Measurements from ENCODE around the gene PLCB4. TPM values are rescaled to one million over a fixed set of nuclear protein-coding genes. Genes with fewer than 3 reads are reported as not detected.
A peak's percentile ranks its signal among the peaks of the same experiment; 100 is the strongest.

PLCB4 gene
- total and polyA plus RNA-seq, 2 donors, result 11.5 to 32.1 TPM

GRCh38 chr20:9344083-9344920 lies 275.4 kb downstream of the PLCB4 start:
- no peaks in the 10 kb centered on the region for H3K36me3 ChIP-seq (ENCODE audit: insufficient read depth)
- DNase-seq (ENCODE audit: extremely low spot score), result peak; percentile 32
- no peak overlapping the region for H3K4me3 ChIP-seq (ENCODE audit: low read depth, low read length)
- H3K4me1 ChIP-seq (ENCODE audit: insufficient read depth), result peaks cover 2% of the 10 kb centered on the region
- 60% methylated on average over 11 of the region's 11 CpGs for WGBS
- H3K27ac ChIP-seq (ENCODE audit: low read depth), result peak overlapping the region; percentile 73

DNA sequence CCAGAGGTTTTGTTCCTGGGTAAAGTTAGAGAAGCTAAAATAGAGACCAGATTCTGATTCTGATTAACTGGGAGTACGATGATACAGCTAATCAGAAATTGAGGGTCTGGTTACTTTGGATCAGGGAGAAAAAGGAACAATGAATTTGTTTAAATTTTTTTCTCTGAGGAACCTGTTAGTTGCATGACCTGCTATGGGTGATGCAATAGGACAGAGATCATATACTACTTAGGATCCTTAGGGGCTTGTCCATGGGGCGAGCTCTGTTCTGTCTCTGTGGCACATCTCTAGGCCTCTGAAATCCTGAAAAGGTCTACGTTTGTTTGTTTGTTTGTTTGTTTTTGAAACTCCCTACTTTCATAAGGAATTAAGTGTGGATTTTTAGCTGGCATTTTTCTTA lies 279.4 kb downstream of the PLCB4 start:
- no peaks in the 10 kb centered on the region for H3K36me3 ChIP-seq (ENCODE audit: insufficient read depth)
- no peak for DNase-seq (ENCODE audit: extremely low spot score)
- 85% methylated on average over 3 of the region's 3 CpGs for WGBS
- H3K4me1 ChIP-seq (ENCODE audit: insufficient read depth), result peaks cover 2% of the 10 kb centered on the region
- no peak overlapping the region for H3K4me3 ChIP-seq (ENCODE audit: low read depth, low read length)
- no peak overlapping the region for H3K27ac ChIP-seq (ENCODE audit: low read depth)

- H3K36me3 ChIP-seq (ENCODE audit: insufficient read depth), result no peaks in the 10 kb centered on the region
- H3K27ac ChIP-seq (ENCODE audit: low read depth), result no peak overlapping the region
- H3K4me3 ChIP-seq (ENCODE audit: low read depth, low read length), result no peak overlapping the region
- DNase-seq (ENCODE audit: extremely low spot score), result no peak
- WGBS, result 94% methylated on average over 2 of the region's 2 CpGs
- H3K4me1 ChIP-seq (ENCODE audit: insufficient read depth), result peaks cover 2% of the 10 kb centered on the region
Measured at GRCh38 chr20:9348747-9349146, 279.9 kb downstream of the PLCB4 start.

- Histone ChIP-seq H3K4me1 (ENCODE audit: insufficient read depth) (peaks cover 2% of the 10 kb centered on the region), H3K4me3 (ENCODE audit: low read depth, low read length) (no peak overlapping the region), H3K36me3 (ENCODE audit: insufficient read depth) (no peaks in the 10 kb centered on the region), H3K27ac (ENCODE audit: low read depth) (no peak overlapping the region)
- WGBS, result 97% methylated on average over 4 of the region's 4 CpGs
- DNase-seq (ENCODE audit: extremely low spot score), result no peak
Measured at GRCh38 chr20:9349249-9349648, 280.4 kb downstream of the PLCB4 start.

GRCh38 chr20:9352739-9353138 lies 283.9 kb downstream of the PLCB4 start:
- Histone ChIP-seq H3K4me1 (ENCODE audit: insufficient read depth) (no peaks in the 10 kb centered on the region), H3K27ac (ENCODE audit: low read depth) (no peak overlapping the region), H3K4me3 (ENCODE audit: low read depth, low read length) (no peak overlapping the region), H3K36me3 (ENCODE audit: insufficient read depth) (no peaks in the 10 kb centered on the region)
- DNase-seq (ENCODE audit: extremely low spot score), result no peak

DNA sequence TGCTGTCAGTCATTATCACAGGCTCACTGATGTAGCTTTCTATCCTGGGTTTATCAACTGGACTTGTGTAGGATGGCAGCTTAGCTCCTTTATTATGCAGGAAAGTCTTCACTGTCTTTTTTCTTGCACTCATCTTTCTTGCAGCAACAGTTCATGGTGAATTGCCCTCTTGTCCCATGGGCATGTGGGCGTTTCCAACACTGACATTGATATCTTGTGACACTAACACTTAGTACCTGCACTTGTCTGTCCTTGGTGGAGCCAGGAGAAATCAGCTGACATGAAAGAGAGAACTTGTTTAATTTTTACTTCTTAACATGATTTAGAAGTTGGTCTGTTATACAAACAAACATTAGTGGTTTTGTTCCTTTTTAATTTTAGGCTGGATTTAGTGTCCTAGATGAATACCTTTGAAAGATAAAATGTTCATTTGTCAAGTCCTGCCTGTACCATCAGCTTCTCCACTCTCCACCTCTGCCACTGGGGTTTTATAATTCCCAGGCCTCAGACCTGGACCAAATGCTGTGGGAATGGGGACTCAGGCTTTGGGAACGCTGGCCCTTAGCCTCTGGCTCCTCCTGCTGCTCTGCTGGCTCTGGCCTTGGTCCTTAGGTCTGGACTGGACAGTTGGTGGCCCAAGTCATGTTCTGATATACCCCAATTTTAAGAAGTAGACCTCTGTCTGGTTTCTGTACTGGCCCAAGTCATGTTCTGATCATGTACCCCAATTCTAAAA lies 284.5 kb downstream of the PLCB4 start:
- no peak overlapping the region for H3K4me3 ChIP-seq (ENCODE audit: low read depth, low read length)
- no peak overlapping the region for H3K27ac ChIP-seq (ENCODE audit: low read depth)
- no peaks in the 10 kb centered on the region for H3K36me3 ChIP-seq (ENCODE audit: insufficient read depth)
- WGBS, result 86% methylated on average over 2 of the region's 2 CpGs
- DNase-seq (ENCODE audit: extremely low spot score), result no peak
- no peaks in the 10 kb centered on the region for H3K4me1 ChIP-seq (ENCODE audit: insufficient read depth)

DNA sequence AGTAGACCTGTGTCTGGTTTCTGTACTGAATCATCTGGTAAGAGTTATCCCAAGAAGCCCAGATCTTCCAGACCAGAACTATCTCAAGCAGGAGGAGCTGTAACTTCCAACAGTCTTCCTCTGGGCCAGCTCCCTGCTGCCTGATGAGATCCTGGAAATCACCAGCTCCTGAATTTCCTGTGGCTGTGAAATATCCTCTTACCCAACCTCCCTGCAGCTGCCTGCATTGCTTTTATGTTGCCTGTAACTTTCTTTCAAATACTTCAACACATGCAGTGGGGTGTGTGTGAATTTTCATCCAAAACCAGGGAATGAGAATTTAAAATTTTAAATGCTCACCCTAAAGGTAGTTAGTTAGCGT lies 285.0 kb downstream of the PLCB4 start:
- no peaks in the 10 kb centered on the region for H3K4me1 ChIP-seq (ENCODE audit: insufficient read depth)
- H3K36me3 ChIP-seq (ENCODE audit: insufficient read depth), result no peaks in the 10 kb centered on the region
- H3K4me3 ChIP-seq (ENCODE audit: low read depth, low read length), result no peak overlapping the region
- DNase-seq (ENCODE audit: extremely low spot score), result no peak
- no peak overlapping the region for H3K27ac ChIP-seq (ENCODE audit: low read depth)
- WGBS, result 97% methylated on average over 1 of the region's 1 CpG

DNA sequence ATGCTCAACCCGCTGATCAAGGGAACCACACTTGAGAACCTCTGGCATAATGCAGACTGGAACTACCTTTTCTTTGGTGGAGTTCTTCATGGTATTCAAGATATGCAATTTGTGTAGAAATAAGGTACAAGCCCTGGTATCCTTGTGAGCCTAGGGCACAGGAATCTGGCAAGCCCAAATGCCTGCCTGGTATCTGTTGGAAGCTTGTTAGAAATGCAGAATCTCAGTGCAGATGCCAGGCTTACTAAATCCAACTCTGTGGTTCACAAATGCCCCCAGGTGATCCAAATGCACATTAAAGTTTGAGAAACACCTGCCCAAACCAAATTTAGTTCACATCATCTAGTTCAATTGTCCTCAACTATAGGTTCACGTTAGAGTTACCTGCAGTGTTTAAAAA lies 285.7 kb downstream of the PLCB4 start:
- no peak overlapping the region for H3K4me3 ChIP-seq (ENCODE audit: low read depth, low read length)
- WGBS, result 95% methylated on average over 2 of the region's 2 CpGs
- H3K27ac ChIP-seq (ENCODE audit: low read depth), result no peak overlapping the region
- DNase-seq (ENCODE audit: extremely low spot score), result no peak
- H3K4me1 ChIP-seq (ENCODE audit: insufficient read depth), result no peaks in the 10 kb centered on the region
- no peaks in the 10 kb centered on the region for H3K36me3 ChIP-seq (ENCODE audit: insufficient read depth)

DNA sequence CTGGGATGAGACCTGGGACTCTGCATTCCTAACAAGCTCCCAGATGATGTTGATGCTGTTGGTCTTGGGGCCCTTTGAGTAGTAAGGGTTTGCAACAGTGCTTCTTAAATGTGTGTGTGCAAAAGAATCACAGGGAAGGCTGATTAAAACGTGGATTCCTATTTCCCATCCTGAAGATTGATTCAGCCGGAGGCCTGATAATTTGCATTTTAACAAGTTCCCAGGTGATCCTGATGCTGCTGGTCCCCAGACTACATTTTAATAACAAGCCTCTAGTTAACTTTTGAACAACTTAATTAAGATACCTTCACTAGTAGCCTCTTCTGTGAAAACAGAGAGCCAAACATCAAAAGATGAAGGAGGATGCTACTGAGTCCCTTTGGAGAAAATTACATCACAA lies 289.1 kb downstream of the PLCB4 start:
- 98% methylated on average over 2 of the region's 2 CpGs for WGBS
- Histone ChIP-seq H3K36me3 (ENCODE audit: insufficient read depth) (no peaks in the 10 kb centered on the region), H3K4me3 (ENCODE audit: low read depth, low read length) (no peak overlapping the region), H3K27ac (ENCODE audit: low read depth) (no peak overlapping the region), H3K4me1 (ENCODE audit: insufficient read depth) (no peaks in the 10 kb centered on the region)
- no peak for DNase-seq (ENCODE audit: extremely low spot score)

- DNase-seq (ENCODE audit: extremely low spot score), result peak; percentile 49
- WGBS, result 66% methylated on average over 14 of the region's 14 CpGs
- H3K27ac ChIP-seq (ENCODE audit: low read depth), result no peak overlapping the region
- H3K4me3 ChIP-seq (ENCODE audit: low read depth, low read length), result no peak overlapping the region
- H3K4me1 ChIP-seq (ENCODE audit: insufficient read depth), result no peaks in the 10 kb centered on the region
- no peaks in the 10 kb centered on the region for H3K36me3 ChIP-seq (ENCODE audit: insufficient read depth)
Measured at GRCh38 chr20:9359561-9360308, 290.8 kb downstream of the PLCB4 start.

DNA sequence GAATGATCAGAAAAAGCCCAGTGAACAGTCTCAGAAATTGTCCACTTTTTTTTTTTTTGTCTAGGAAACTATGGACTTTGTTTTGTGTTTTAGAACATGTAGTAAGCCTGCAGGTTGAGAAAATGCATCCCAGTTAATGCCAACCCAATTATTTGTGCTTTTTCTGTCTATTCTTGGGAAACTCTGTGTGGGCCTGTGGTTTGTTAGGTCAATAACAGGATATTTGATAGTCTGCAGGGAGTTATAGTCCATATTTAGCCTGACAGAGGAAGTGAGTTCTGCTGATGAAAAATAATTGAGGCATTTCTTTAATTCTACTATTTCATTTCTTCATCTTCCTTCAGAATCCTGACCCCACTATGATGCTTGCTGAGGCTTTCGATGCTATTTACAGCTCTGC lies 291.5 kb downstream of the PLCB4 start:
- H3K36me3 ChIP-seq (ENCODE audit: insufficient read depth), result no peaks in the 10 kb centered on the region
- no peak for DNase-seq (ENCODE audit: extremely low spot score)
- H3K4me1 ChIP-seq (ENCODE audit: insufficient read depth), result no peaks in the 10 kb centered on the region
- no peak overlapping the region for H3K4me3 ChIP-seq (ENCODE audit: low read depth, low read length)
- no peak overlapping the region for H3K27ac ChIP-seq (ENCODE audit: low read depth)
- WGBS, result 92% methylated on average over 1 of the region's 1 CpG

GRCh38 chr20:9363673-9364072 lies 294.8 kb downstream of the PLCB4 start:
- Histone ChIP-seq H3K36me3 (ENCODE audit: insufficient read depth) (no peaks in the 10 kb centered on the region), H3K27ac (ENCODE audit: low read depth) (no peak overlapping the region), H3K4me3 (ENCODE audit: low read depth, low read length) (no peak overlapping the region), H3K4me1 (ENCODE audit: insufficient read depth) (no peaks in the 10 kb centered on the region)
- DNase-seq (ENCODE audit: extremely low spot score), result no peak
- 92% methylated on average over 2 of the region's 2 CpGs for WGBS

- no peaks in the 10 kb centered on the region for H3K4me1 ChIP-seq (ENCODE audit: insufficient read depth)
- no peak overlapping the region for H3K4me3 ChIP-seq (ENCODE audit: low read depth, low read length)
- DNase-seq (ENCODE audit: extremely low spot score), result no peak
- no peak overlapping the region for H3K27ac ChIP-seq (ENCODE audit: low read depth)
- H3K36me3 ChIP-seq (ENCODE audit: insufficient read depth), result no peaks in the 10 kb centered on the region
Measured at GRCh38 chr20:9367328-9367727, 298.4 kb downstream of the PLCB4 start.

- Histone ChIP-seq H3K36me3 (ENCODE audit: insufficient read depth) (no peaks in the 10 kb centered on the region), H3K4me1 (ENCODE audit: insufficient read depth) (no peaks in the 10 kb centered on the region), H3K27ac (ENCODE audit: low read depth) (no peak overlapping the region), H3K4me3 (ENCODE audit: low read depth, low read length) (no peak overlapping the region)
- DNase-seq (ENCODE audit: extremely low spot score), result no peak
- 50% methylated on average over 2 of the region's 2 CpGs for WGBS
Measured at GRCh38 chr20:9367746-9368145, 298.9 kb downstream of the PLCB4 start.
